GM21786 (cell line): ENCODE data around the gene ATG4B.
"Not testable (repeated sequence)": the region's sequence is repeated elsewhere in the genome, so short reads cannot be mapped to it uniquely, and the experiment has no call there.

Source experiments
- ATAC-seq: cut with Tn5 transposase; IDR thresholded peaks from one replicate; pipeline ENCODE4 v1.9.1; 2021; ENCODE audit not compliant: unreplicated experiment

The ATG4B gene

GRCh38 chr2:241660593-241661213, 23.2 kb downstream of the ATG4B start:
- no peak for ATAC-seq

GRCh38 chr2:241662731-241663130, 25.2 kb downstream of the ATG4B start:
- not testable (repeated sequence) for ATAC-seq

GRCh38 chr2:241665731-241666440, 28.4 kb downstream of the ATG4B start:
- no peak for ATAC-seq

GRCh38 chr2:241666627-241667400, 29.3 kb downstream of the ATG4B start:
- no peak for ATAC-seq

GRCh38 chr2:241668354-241668753, 30.9 kb downstream of the ATG4B start:
- no peak for ATAC-seq

- ATAC-seq, result no peak
These were observed 31.3 kb downstream of the ATG4B start for GRCh38 chr2:241668839-241669238.

- ATAC-seq, result no peak
These were observed 33.0 kb downstream of the ATG4B start for GRCh38 chr2:241670333-241671110.

- ATAC-seq, result no peak
These were observed 34.2 kb downstream of the ATG4B start for GRCh38 chr2:241671457-241672240.

GRCh38 chr2:241672243-241673188, 35.0 kb downstream of the ATG4B start:
- ATAC-seq, result no peak

GRCh38 chr2:241673189-241673663, 35.7 kb downstream of the ATG4B start:
- no peak for ATAC-seq

- ATAC-seq, result no peak
These were observed 36.6 kb downstream of the ATG4B start for GRCh38 chr2:241673797-241674725.

- no peak for ATAC-seq
These were observed 38.4 kb downstream of the ATG4B start for GRCh38 chr2:241675885-241676284.

GRCh38 chr2:241676665-241677064, 39.2 kb downstream of the ATG4B start:
- no peak for ATAC-seq

GRCh38 chr2:241677392-241677791, 39.9 kb downstream of the ATG4B start:
- no peak for ATAC-seq

GRCh38 chr2:241678307-241678706, 40.8 kb downstream of the ATG4B start:
- no peak for ATAC-seq

GRCh38 chr2:241678784-241679540, 41.5 kb downstream of the ATG4B start:
- ATAC-seq, result no peak

- no peak for ATAC-seq
These were observed 42.6 kb downstream of the ATG4B start for GRCh38 chr2:241680044-241680443.
